Endothelial cell of umbilical vein (primary cell): ENCODE results near the gene KIFAP3. TPM values are rescaled to one million over a fixed set of nuclear protein-coding genes. Genes with fewer than 3 reads are reported as not detected.

Experiments
- BruUV-seq: library from RNA; stranded (reverse); fragments of 400-500 nt; replicated peaks from 2 replicates; lab custom pipeline; 2021; lab: Mats Ljungman, UMichigan
- CTCF ChIA-PET: fragments of 300-600, 350-600 bp; sonication (Branson Sonifier 250); formaldehyde crosslinking; loops from one replicate; lab custom pipeline; 2021; ENCODE audit warnings: antibody characterized with exemption, inconsistent platforms; lab: Charles Lee
- POLR2A ChIA-PET: fragments of 300-600, 350-600 bp; sonication (Branson Sonifier 250); formaldehyde crosslinking; loops from one replicate; lab custom pipeline; 2021; ENCODE audit warnings: antibody characterized with exemption, inconsistent platforms; lab: Charles Lee
- DNase-seq: peaks from one replicate; pipeline ENCODE4 v3.0.0-alpha.2; 2011; ENCODE audit warnings: low read depth, low spot score
- FAIRE-seq: peaks from 2 replicates; lab custom pipeline; 2011; peaks lifted over from hg19 to GRCh38; lab: Jason Lieb, UNC
- H2AFZ ChIP-seq: 2 replicates; pipeline ENCODE4 v1.6.0; 2012; ENCODE audit warnings: low read depth, low read length, control low read depth, inconsistent platforms
- H3K27ac ChIP-seq: 2 replicates; pipeline ENCODE4 v1.5.1; 2011; ENCODE audit warnings: low read depth, mild to moderate bottlenecking, control low read depth, low read length, moderate library complexity; ENCODE audit not compliant: insufficient read depth
- H3K27me3 ChIP-seq, 2 experiments: 2 replicates each; pipeline versions ENCODE4 v1.6.0 to v1.6.1; 2011; ENCODE audit warnings: low read length in 2 of 2, mixed read lengths in 1 of 2; ENCODE audit not compliant: control insufficient read depth in 2 of 2, insufficient read depth in 2 of 2
- H3K36me3 ChIP-seq, 2 experiments: 2 replicates in 1 of 2; 3 replicates in 1 of 2; pipeline ENCODE4 v1.5.1; 2011; ENCODE audit warnings: low read length in 2 of 2, mild to moderate bottlenecking in 1 of 2, moderate library complexity in 1 of 2; ENCODE audit not compliant: control insufficient read depth in 2 of 2, insufficient read depth in 2 of 2; ENCODE audit errors: extremely low read depth in 1 of 2
- H3K4me1 ChIP-seq: 3 replicates; pipeline ENCODE4 v1.5.1; 2011; ENCODE audit warnings: mild to moderate bottlenecking, low read length; ENCODE audit not compliant: control insufficient read depth, insufficient read depth; ENCODE audit errors: extremely low read depth
- H3K4me2 ChIP-seq: 2 replicates; pipeline ENCODE4 v1.6.1; 2011; ENCODE audit warnings: low read length, control low read depth, mixed read lengths; ENCODE audit not compliant: insufficient read depth
- H3K4me3 ChIP-seq, 3 experiments: fragments of 200-600 bp in 1 of 3; sonication (generic), shearing (Covaris generic) in 1 of 3; replicated peaks in 1 of 3; 2 replicates each; pipeline ENCODE4 v1.5.1; 2011 to 2016; ENCODE audit warnings: control low read depth in 3 of 3, low read length in 3 of 3, mild to moderate bottlenecking in 2 of 3, inconsistent platforms in 1 of 3, low read depth in 1 of 3, moderate library complexity in 1 of 3; ENCODE audit not compliant: insufficient read depth in 1 of 3
- H3K79me2 ChIP-seq: 2 replicates; pipeline ENCODE4 v1.6.0; 2012; ENCODE audit warnings: low read length, inconsistent platforms; ENCODE audit not compliant: control insufficient read depth, insufficient read depth
- H3K9ac ChIP-seq: replicated peaks from 2 replicates; pipeline ENCODE3; 2011; ENCODE audit warnings: low read length, control low read depth; ENCODE audit not compliant: insufficient read depth; ENCODE audit errors: extremely low read depth
- H3K9me1 ChIP-seq: replicated peaks from 3 replicates; pipeline ENCODE4 v1.6.0; 2011; ENCODE audit warnings: mild to moderate bottlenecking, low read length; ENCODE audit not compliant: control insufficient read depth, insufficient read depth; ENCODE audit errors: extremely low read depth
- H3K9me3 ChIP-seq: replicated peaks from 2 replicates; pipeline ENCODE4 v1.5.1; 2012; ENCODE audit warnings: low read length, inconsistent platforms; ENCODE audit not compliant: control insufficient read depth, insufficient read depth
- H4K20me1 ChIP-seq: replicated peaks from 2 replicates; pipeline ENCODE3; 2011; ENCODE audit warnings: mild to moderate bottlenecking, low read length; ENCODE audit not compliant: control insufficient read depth, insufficient read depth; ENCODE audit errors: extremely low read depth
- EZH2 ChIP-seq: IDR thresholded peaks from 2 replicates; pipeline ENCODE4 v1.6.1; 2012; ENCODE audit warnings: borderline replicate concordance, low read depth, mild to moderate bottlenecking, moderate library complexity, low read length, inconsistent platforms; ENCODE audit not compliant: severe bottlenecking
- FOS ChIP-seq: IDR thresholded peaks from 2 replicates; pipeline ENCODE4 v1.6.1; 2011; ENCODE audit warnings: mild to moderate bottlenecking, low read length, moderate library complexity, borderline replicate concordance; ENCODE audit not compliant: insufficient read depth
- GATA2 ChIP-seq: IDR thresholded peaks from 2 replicates; pipeline ENCODE4 v1.7.0; 2011; ENCODE audit warnings: low read depth, mild to moderate bottlenecking, moderate library complexity, mixed read lengths, low read length; ENCODE audit not compliant: insufficient read length, insufficient read depth
- JUN ChIP-seq: IDR thresholded peaks from 2 replicates; pipeline ENCODE4 v1.6.1; 2011; ENCODE audit warnings: borderline replicate concordance, low read depth; ENCODE audit not compliant: insufficient read length, insufficient read depth
- MYC ChIP-seq: IDR thresholded peaks from one replicate; pipeline ENCODE4 v1.6.1; 2011; ENCODE audit warnings: mild to moderate bottlenecking, low read depth, low read length
- POLR2A ChIP-seq: IDR thresholded peaks from 2 replicates; pipeline ENCODE4 v1.6.1; 2012; ENCODE audit warnings: low read depth, mild to moderate bottlenecking, control low read depth, low read length
- POLR2AphosphoS5 ChIP-seq: IDR thresholded peaks from 2 replicates; pipeline ENCODE4 v1.6.1; 2012; ENCODE audit warnings: low read depth, mild to moderate bottlenecking, control low read depth, low read length, moderate library complexity; ENCODE audit not compliant: insufficient read depth
- dilution Hi-C: fragments of 300-500 bp; cut with MboI; formaldehyde crosslinking; loops from one replicate; pipeline ENCODE4 v1.15.0; 2019; ENCODE audit warnings: low sequenced_read_pairs; ENCODE audit not compliant: extremely low pct_ligation_motif_present
- intact Hi-C: fragments of 100-400 bp; cut with micrococcal nuclease; formaldehyde crosslinking; loops from one replicate; pipeline ENCODE4 v1.10.0; 2022
- polyA plus RNA-seq, 4 experiments: library from polyadenylated mRNA; depleted of rRNA in 3 of 4; stranded (reverse) in 3 of 4; unstranded in 1 of 4; fragments of >200 nt; gene quantifications; 2 replicates each; pipeline versions ENCODE4 v1.2.1 to v1.2.3, GENCODE V29; 2011 to 2012; ENCODE audit warnings: missing spikeins in 1 of 4
- total RNA-seq: library from RNA; stranded (reverse); gene quantifications from 2 replicates; pipeline ENCODE4 v1.2.3, GENCODE V29; 2021
- TF ChIP-seq, protein P1 (sequence below), 2 donors: IDR thresholded peaks; 1 replicate in 1 of 2; 2 replicates in 1 of 2; pipeline ENCODE4 v1.5.1; 2011; ENCODE audit warnings: low read length in 2 of 2, mild to moderate bottlenecking in 2 of 2, moderate library complexity in 2 of 2, control low read depth in 1 of 2, inconsistent platforms in 1 of 2, low read depth in 1 of 2; ENCODE audit not compliant: insufficient read depth in 1 of 2; ENCODE audit errors: extremely low read depth in 1 of 2
- TF ChIP-seq, protein P2 (sequence below): IDR thresholded peaks from 2 replicates; pipeline ENCODE4 v1.6.1; 2011; ENCODE audit not compliant: insufficient read depth, insufficient read length

The KIFAP3 gene
- total and polyA plus RNA-seq, 2 donors (not counting 3 experiments of a cell fraction or from before 2014, with no cell fraction given), result 6.4 to 17.5 TPM

DNA sequence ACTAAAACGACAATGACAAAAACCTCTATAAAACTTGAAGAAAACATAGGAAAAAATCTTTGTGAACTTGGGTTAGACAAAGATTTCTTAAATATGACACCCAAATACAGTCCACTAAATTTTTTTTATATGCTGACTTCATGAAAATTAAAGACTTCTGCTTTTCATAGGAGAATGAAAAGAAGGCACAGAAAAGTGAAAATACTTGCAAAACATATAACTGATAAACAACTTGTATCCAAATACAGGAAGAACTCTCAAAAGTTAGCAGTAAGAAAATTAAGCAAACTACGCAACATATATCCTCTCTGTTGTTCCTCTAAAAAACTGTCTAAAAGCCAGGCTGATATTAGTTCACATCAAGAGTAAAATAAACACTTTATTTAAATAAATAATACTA, 53.6 kb downstream of the KIFAP3 start:
- Histone ChIP-seq H3K4me1 (no peaks in the 10 kb centered on the region), H3K4me2 (no peak overlapping the region), H3K27me3 (no peaks in the 10 kb centered on the region), H3K9ac (no peak overlapping the region), H3K36me3 (no peaks in the 10 kb centered on the region), H3K4me3 (no peak overlapping the region), H3K27ac (no peak overlapping the region), H3K9me3 (no peaks in the 10 kb centered on the region), H3K9me1 (no peaks in the 10 kb centered on the region), H3K79me2 (no peaks in the 10 kb centered on the region), H4K20me1 (no peaks in the 10 kb centered on the region), H2AFZ (no peak overlapping the region)
- intact Hi-C loops (loop anchor here (5.0 kb wide), 1 partner anchor 34 kb away; no protein-coding TSS in a partner anchor), dilution Hi-C loops (no loop called here)
- FAIRE-seq, result no peak
- ChIA-PET CTCF (no interaction called here), POLR2A (no interaction called here)
- TF ChIP-seq EZH2 (no peak), GATA2 (no peak), FOS (no peak), JUN (no peak), MYC (no peak), POLR2AphosphoS5 (no peak), POLR2A (no peak)
- TF ChIP-seq, protein P1, sequence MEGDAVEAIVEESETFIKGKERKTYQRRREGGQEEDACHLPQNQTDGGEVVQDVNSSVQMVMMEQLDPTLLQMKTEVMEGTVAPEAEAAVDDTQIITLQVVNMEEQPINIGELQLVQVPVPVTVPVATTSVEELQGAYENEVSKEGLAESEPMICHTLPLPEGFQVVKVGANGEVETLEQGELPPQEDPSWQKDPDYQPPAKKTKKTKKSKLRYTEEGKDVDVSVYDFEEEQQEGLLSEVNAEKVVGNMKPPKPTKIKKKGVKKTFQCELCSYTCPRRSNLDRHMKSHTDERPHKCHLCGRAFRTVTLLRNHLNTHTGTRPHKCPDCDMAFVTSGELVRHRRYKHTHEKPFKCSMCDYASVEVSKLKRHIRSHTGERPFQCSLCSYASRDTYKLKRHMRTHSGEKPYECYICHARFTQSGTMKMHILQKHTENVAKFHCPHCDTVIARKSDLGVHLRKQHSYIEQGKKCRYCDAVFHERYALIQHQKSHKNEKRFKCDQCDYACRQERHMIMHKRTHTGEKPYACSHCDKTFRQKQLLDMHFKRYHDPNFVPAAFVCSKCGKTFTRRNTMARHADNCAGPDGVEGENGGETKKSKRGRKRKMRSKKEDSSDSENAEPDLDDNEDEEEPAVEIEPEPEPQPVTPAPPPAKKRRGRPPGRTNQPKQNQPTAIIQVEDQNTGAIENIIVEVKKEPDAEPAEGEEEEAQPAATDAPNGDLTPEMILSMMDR (IDR thresholded peaks at IDR 0.05; ENCODE audit: extremely low read depth in 1 of 2, insufficient read depth in 1 of 2, low read depth in 1 of 2, low read length in 2 of 2), result no peak
- TF ChIP-seq, protein P2, sequence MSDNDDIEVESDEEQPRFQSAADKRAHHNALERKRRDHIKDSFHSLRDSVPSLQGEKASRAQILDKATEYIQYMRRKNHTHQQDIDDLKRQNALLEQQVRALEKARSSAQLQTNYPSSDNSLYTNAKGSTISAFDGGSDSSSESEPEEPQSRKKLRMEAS, result no peak
- DNase-seq, result no peak
- BruUV-seq, result no TSS peak
